HepG2 (cell line): ENCODE measurements around the gene TDG. TPM values are rescaled to one million over a fixed set of nuclear protein-coding genes. Genes with fewer than 3 reads are reported as not detected.

ENCODE experiments used
- GZF1 ChIP-seq: sonication (generic); formaldehyde crosslinking; IDR thresholded peaks from 2 replicates; pipeline ENCODE4 v1.5.1; 2020; ENCODE audit warnings: mild to moderate bottlenecking, missing genetic modification reagents
- NFYB ChIP-seq: sonication (generic); formaldehyde crosslinking; IDR thresholded peaks from 2 replicates; pipeline ENCODE4 v1.4.0; 2020; ENCODE audit warnings: missing genetic modification reagents
- NFYC ChIP-seq: IDR thresholded peaks from 2 replicates; pipeline ENCODE4 v1.6.1; 2016; ENCODE audit warnings: missing genetic modification reagents, missing compliant biosample characterization
- ONECUT2 ChIP-seq: sonication (generic); formaldehyde crosslinking; IDR thresholded peaks from 2 replicates; pipeline ENCODE4 v1.4.0; 2020; ENCODE audit warnings: missing genetic modification reagents
- PHB2 ChIP-seq: fragments of 450-650 bp; IDR thresholded peaks from 2 replicates; pipeline ENCODE4 v1.6.1; 2018; ENCODE audit not compliant: partially characterized antibody
- RBFOX2 ChIP-seq: fragments of 200-400 bp; formaldehyde crosslinking; IDR thresholded peaks from 2 replicates; pipeline ENCODE4 v1.6.1; 2017; ENCODE audit warnings: low read depth, mild to moderate bottlenecking, low read length
- RFX3 ChIP-seq: IDR thresholded peaks from 2 replicates; pipeline ENCODE4 v1.6.1; 2016; ENCODE audit warnings: missing biosample characterization, missing genetic modification reagents
- SATB2 ChIP-seq: sonication (generic); formaldehyde crosslinking; IDR thresholded peaks from 2 replicates; pipeline ENCODE4 v1.5.0; 2020; ENCODE audit warnings: missing genetic modification reagents
- ZBTB21 ChIP-seq: sonication (generic); formaldehyde crosslinking; IDR thresholded peaks from 2 replicates; pipeline ENCODE4 v1.4.0; 2020; ENCODE audit warnings: missing genetic modification reagents
- ZFP36L2 ChIP-seq: sonication (generic); formaldehyde crosslinking; IDR thresholded peaks from 2 replicates; pipeline ENCODE4 v1.4.0; 2020; ENCODE audit warnings: missing genetic modification reagents
- ZNF562 ChIP-seq: sonication (generic); formaldehyde crosslinking; IDR thresholded peaks from 2 replicates; pipeline ENCODE4 v1.8.0; 2022; ENCODE audit warnings: missing genetic modification reagents, borderline replicate concordance
- ZNF749 ChIP-seq: sonication (generic); formaldehyde crosslinking; IDR thresholded peaks from 2 replicates; pipeline ENCODE4 v1.8.0; 2022; ENCODE audit warnings: mild to moderate bottlenecking, missing genetic modification reagents, moderate library complexity, borderline replicate concordance
- polyA plus RNA-seq, 8 experiments: library from polyadenylated mRNA; depleted of rRNA in 3 of 8; stranded (reverse) in 7 of 8; unstranded in 1 of 8; fragments of >200 nt; fragmentation: Illumina TruSeq in 4 of 8; extraction: Trizol in 4 of 8; gene quantifications; 2 replicates each; pipeline versions ENCODE4 v1.2.1 to v1.2.3, GENCODE V29; 2011 to 2016; ENCODE audit warnings: low read depth in 4 of 8, missing spikeins in 1 of 8, mixed read lengths in 1 of 8; ENCODE audit not compliant: insufficient read depth in 1 of 8
- total RNA-seq, 5 experiments: library from RNA; depleted of rRNA; stranded (reverse); fragments of >200 nt; fragmentation: Illumina TruSeq; extraction: Trizol; gene quantifications; 2 replicates each; pipeline ENCODE4 v1.2.3, GENCODE V29; 2016; ENCODE audit warnings: low read depth in 1 of 5
- TF ChIP-seq, protein P1 (sequence below): sonication (generic); formaldehyde crosslinking; IDR thresholded peaks from 2 replicates; pipeline ENCODE4 v1.4.0; 2020; ENCODE audit warnings: missing genetic modification reagents
- TF ChIP-seq, protein P2 (sequence below): sonication (generic); formaldehyde crosslinking; IDR thresholded peaks from 2 replicates; pipeline ENCODE4 v1.4.0; 2020; ENCODE audit warnings: missing genetic modification reagents, borderline replicate concordance
- TF ChIP-seq, protein P3 (sequence below): IDR thresholded peaks from 2 replicates; pipeline ENCODE4 v1.6.1; 2016; ENCODE audit warnings: low read depth, borderline replicate concordance
- TF ChIP-seq, protein P4 (sequence below): sonication (generic); formaldehyde crosslinking; IDR thresholded peaks from 2 replicates; pipeline ENCODE4 v1.9.0; 2021; ENCODE audit warnings: missing genetic modification reagents, mild to moderate bottlenecking, borderline replicate concordance
- TF ChIP-seq, protein P5 (sequence below): sonication (generic); formaldehyde crosslinking; IDR thresholded peaks from 2 replicates; pipeline ENCODE4 v1.8.0; 2022; ENCODE audit warnings: missing genetic modification reagents, mild to moderate bottlenecking, moderate library complexity, borderline replicate concordance

Gene TDG
- total and polyA plus RNA-seq, 2 of the 13 experiments (the other 11 are each of a cell fraction or from before 2014, with no cell fraction given) = 14.2 to 19.5 TPM

DNA sequence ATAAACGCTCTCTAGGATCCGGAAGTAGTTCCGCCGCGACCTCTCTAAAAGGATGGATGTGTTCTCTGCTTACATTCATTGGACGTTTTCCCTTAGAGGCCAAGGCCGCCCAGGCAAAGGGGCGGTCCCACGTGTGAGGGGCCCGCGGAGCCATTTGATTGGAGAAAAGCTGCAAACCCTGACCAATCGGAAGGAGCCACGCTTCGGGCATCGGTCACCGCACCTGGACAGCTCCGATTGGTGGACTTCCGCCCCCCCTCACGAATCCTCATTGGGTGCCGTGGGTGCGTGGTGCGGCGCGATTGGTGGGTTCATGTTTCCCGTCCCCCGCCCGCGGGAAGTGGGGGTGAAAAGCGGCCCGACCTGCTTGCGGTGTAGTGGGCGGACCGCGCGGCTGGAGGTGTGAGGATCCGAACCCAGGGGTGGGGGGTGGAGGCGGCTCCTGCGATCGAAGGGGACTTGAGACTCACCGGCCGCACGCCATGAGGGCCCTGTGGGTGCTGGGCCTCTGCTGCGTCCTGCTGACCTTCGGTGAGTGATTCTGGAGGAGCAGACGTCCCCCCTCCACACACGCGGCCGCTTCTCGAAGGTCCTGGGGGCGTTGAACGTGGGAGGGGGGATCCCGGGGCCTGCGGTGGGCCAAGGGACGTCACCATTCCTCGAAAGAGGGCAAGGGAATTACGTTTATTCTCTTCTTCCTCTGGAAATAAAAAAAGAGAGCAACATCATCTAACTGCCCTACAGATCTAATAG is 35.5 kb upstream of the TDG start, which contains the start of gene HSP90B1 (continued):
- TF ChIP-seq, protein P1, sequence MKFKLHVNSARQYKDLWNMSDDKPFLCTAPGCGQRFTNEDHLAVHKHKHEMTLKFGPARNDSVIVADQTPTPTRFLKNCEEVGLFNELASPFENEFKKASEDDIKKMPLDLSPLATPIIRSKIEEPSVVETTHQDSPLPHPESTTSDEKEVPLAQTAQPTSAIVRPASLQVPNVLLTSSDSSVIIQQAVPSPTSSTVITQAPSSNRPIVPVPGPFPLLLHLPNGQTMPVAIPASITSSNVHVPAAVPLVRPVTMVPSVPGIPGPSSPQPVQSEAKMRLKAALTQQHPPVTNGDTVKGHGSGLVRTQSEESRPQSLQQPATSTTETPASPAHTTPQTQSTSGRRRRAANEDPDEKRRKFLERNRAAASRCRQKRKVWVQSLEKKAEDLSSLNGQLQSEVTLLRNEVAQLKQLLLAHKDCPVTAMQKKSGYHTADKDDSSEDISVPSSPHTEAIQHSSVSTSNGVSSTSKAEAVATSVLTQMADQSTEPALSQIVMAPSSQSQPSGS (CRISPR knock-in tag) = no peak
- TF ChIP-seq, protein P2, sequence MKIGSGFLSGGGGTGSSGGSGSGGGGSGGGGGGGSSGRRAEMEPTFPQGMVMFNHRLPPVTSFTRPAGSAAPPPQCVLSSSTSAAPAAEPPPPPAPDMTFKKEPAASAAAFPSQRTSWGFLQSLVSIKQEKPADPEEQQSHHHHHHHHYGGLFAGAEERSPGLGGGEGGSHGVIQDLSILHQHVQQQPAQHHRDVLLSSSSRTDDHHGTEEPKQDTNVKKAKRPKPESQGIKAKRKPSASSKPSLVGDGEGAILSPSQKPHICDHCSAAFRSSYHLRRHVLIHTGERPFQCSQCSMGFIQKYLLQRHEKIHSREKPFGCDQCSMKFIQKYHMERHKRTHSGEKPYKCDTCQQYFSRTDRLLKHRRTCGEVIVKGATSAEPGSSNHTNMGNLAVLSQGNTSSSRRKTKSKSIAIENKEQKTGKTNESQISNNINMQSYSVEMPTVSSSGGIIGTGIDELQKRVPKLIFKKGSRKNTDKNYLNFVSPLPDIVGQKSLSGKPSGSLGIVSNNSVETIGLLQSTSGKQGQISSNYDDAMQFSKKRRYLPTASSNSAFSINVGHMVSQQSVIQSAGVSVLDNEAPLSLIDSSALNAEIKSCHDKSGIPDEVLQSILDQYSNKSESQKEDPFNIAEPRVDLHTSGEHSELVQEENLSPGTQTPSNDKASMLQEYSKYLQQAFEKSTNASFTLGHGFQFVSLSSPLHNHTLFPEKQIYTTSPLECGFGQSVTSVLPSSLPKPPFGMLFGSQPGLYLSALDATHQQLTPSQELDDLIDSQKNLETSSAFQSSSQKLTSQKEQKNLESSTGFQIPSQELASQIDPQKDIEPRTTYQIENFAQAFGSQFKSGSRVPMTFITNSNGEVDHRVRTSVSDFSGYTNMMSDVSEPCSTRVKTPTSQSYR (CRISPR knock-in tag) = peak; percentile 75
- no peak for TF ChIP-seq ZBTB21 (CRISPR knock-in tag)
- no peak for TF ChIP-seq GZF1 (CRISPR knock-in tag)
- TF ChIP-seq NFYB (CRISPR knock-in tag) = peak; percentile 97
- no peak for TF ChIP-seq SATB2
- TF ChIP-seq, protein P3, sequence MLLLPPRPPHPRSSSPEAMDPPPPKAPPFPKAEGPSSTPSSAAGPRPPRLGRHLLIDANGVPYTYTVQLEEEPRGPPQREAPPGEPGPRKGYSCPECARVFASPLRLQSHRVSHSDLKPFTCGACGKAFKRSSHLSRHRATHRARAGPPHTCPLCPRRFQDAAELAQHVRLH (CRISPR knock-in tag) = peak; percentile 90; the same call in 1 of the 2 replicates
- no peak for TF ChIP-seq ZFP36L2
- TF ChIP-seq PHB2 = no peak
- no peak for TF ChIP-seq RFX3
- TF ChIP-seq, protein P4, sequence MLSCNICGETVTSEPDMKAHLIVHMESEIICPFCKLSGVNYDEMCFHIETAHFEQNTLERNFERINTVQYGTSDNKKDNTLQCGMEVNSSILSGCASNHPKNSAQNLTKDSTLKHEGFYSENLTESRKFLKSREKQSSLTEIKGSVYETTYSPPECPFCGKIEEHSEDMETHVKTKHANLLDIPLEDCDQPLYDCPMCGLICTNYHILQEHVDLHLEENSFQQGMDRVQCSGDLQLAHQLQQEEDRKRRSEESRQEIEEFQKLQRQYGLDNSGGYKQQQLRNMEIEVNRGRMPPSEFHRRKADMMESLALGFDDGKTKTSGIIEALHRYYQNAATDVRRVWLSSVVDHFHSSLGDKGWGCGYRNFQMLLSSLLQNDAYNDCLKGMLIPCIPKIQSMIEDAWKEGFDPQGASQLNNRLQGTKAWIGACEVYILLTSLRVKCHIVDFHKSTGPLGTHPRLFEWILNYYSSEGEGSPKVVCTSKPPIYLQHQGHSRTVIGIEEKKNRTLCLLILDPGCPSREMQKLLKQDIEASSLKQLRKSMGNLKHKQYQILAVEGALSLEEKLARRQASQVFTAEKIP (CRISPR knock-in tag) = no peak
- TF ChIP-seq NFYC (CRISPR knock-in tag) = peak; percentile 97
- peak; percentile 87; the same call in 1 of the 2 replicates for TF ChIP-seq ZNF749 (CRISPR knock-in tag)
- TF ChIP-seq ZNF562 = no peak
- TF ChIP-seq, protein P5, sequence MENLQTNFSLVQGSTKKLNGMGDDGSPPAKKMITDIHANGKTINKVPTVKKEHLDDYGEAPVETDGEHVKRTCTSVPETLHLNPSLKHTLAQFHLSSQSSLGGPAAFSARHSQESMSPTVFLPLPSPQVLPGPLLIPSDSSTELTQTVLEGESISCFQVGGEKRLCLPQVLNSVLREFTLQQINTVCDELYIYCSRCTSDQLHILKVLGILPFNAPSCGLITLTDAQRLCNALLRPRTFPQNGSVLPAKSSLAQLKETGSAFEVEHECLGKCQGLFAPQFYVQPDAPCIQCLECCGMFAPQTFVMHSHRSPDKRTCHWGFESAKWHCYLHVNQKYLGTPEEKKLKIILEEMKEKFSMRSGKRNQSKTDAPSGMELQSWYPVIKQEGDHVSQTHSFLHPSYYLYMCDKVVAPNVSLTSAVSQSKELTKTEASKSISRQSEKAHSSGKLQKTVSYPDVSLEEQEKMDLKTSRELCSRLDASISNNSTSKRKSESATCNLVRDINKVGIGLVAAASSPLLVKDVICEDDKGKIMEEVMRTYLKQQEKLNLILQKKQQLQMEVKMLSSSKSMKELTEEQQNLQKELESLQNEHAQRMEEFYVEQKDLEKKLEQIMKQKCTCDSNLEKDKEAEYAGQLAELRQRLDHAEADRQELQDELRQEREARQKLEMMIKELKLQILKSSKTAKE = no peak; the same call in 1 of the 2 replicates
- peak; percentile 66 for TF ChIP-seq ONECUT2 (CRISPR knock-in tag)
- TF ChIP-seq RBFOX2 = peak; percentile 98
